ENCODE data around the gene FOXN3. TPM values are rescaled to one million over a fixed set of nuclear protein-coding genes. Genes with fewer than 3 reads are reported as not detected.
A peak's percentile ranks its signal among the peaks of the same experiment; 100 is the strongest.

FOXN3 gene
- total and polyA plus RNA-seq, 10 of the 15 experiments (the other 5 are each of a cell fraction or from before 2014, with no cell fraction given) = 4.5 to 68.9 (median 29.7) TPM

DNA sequence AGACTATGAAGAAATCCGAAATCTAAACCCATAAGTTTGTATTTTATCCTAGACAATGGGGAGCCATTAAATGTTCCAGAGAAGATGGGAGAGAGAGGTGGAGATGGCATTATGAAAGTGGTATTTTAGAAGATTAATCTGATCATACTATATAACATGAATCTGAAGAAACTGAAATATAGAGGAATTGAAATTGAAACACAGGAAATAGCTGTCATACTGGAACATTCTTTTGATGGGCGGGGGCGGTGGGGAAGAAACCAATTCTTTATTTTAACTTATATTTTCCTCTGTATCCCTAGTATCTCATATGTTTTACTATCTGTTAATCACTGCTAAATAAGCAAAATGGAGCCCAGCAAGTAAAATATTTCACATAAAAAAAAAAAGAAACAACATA is 27.0 kb upstream of the FOXN3 start (continued):
- TF ChIP-seq, protein P1, sequence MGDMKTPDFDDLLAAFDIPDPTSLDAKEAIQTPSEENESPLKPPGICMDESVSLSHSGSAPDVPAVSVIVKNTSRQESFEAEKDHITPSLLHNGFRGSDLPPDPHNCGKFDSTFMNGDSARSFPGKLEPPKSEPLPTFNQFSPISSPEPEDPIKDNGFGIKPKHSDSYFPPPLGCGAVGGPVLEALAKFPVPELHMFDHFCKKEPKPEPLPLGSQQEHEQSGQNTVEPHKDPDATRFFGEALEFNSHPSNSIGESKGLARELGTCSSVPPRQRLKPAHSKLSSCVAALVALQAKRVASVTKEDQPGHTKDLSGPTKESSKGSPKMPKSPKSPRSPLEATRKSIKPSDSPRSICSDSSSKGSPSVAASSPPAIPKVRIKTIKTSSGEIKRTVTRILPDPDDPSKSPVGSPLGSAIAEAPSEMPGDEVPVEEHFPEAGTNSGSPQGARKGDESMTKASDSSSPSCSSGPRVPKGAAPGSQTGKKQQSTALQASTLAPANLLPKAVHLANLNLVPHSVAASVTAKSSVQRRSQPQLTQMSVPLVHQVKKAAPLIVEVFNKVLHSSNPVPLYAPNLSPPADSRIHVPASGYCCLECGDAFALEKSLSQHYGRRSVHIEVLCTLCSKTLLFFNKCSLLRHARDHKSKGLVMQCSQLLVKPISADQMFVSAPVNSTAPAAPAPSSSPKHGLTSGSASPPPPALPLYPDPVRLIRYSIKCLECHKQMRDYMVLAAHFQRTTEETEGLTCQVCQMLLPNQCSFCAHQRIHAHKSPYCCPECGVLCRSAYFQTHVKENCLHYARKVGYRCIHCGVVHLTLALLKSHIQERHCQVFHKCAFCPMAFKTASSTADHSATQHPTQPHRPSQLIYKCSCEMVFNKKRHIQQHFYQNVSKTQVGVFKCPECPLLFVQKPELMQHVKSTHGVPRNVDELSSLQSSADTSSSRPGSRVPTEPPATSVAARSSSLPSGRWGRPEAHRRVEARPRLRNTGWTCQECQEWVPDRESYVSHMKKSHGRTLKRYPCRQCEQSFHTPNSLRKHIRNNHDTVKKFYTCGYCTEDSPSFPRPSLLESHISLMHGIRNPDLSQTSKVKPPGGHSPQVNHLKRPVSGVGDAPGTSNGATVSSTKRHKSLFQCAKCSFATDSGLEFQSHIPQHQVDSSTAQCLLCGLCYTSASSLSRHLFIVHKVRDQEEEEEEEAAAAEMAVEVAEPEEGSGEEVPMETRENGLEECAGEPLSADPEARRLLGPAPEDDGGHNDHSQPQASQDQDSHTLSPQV (IDR thresholded peaks at IDR 0.05) = no peak
- TF ChIP-seq HDGF (IDR thresholded peaks at IDR 0.05) = no peak
- no peak for TF ChIP-seq TCF7 (IDR thresholded peaks at IDR 0.05; ENCODE audit: borderline replicate concordance)
- TF ChIP-seq RELA (IDR thresholded peaks at IDR 0.05; ENCODE audit: borderline replicate concordance, partially characterized antibody) = no peak
- TF ChIP-seq ATF7 (IDR thresholded peaks at IDR 0.05; ENCODE audit: low read depth) = peak; percentile 33; the same call in 1 of the 2 replicates
- TF ChIP-seq CHD4 (IDR thresholded peaks at IDR 0.05) = no peak
- no peak for TF ChIP-seq CHD1 (IDR thresholded peaks at IDR 0.05; ENCODE audit: low read depth, low read length)
- no peak for TF ChIP-seq NBN (IDR thresholded peaks at IDR 0.05)
- no peak for TF ChIP-seq RAD51 (IDR thresholded peaks at IDR 0.05)
- no peak for TF ChIP-seq SIN3A (IDR thresholded peaks at IDR 0.05; ENCODE audit: low read depth, low read length)
- TF ChIP-seq MYB (IDR thresholded peaks at IDR 0.05; ENCODE audit: borderline replicate concordance, low read depth, low read length) = no peak
- TF ChIP-seq SUPT20H (IDR thresholded peaks at IDR 0.05; ENCODE audit: borderline replicate concordance, control insufficient read depth, low read depth, low read length) = no peak
- TF ChIP-seq, protein P2, sequence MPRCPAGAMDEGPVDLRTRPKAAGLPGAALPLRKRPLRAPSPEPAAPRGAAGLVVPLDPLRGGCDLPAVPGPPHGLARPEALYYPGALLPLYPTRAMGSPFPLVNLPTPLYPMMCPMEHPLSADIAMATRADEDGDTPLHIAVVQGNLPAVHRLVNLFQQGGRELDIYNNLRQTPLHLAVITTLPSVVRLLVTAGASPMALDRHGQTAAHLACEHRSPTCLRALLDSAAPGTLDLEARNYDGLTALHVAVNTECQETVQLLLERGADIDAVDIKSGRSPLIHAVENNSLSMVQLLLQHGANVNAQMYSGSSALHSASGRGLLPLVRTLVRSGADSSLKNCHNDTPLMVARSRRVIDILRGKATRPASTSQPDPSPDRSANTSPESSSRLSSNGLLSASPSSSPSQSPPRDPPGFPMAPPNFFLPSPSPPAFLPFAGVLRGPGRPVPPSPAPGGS (IDR thresholded peaks at IDR 0.05; ENCODE audit: borderline replicate concordance, insufficient read depth, low read depth, low read length, poor library complexity, severe bottlenecking) = peak; percentile 22
- peak; percentile 77 for TF ChIP-seq JUNB (IDR thresholded peaks at IDR 0.05)
- TF ChIP-seq, protein P3, sequence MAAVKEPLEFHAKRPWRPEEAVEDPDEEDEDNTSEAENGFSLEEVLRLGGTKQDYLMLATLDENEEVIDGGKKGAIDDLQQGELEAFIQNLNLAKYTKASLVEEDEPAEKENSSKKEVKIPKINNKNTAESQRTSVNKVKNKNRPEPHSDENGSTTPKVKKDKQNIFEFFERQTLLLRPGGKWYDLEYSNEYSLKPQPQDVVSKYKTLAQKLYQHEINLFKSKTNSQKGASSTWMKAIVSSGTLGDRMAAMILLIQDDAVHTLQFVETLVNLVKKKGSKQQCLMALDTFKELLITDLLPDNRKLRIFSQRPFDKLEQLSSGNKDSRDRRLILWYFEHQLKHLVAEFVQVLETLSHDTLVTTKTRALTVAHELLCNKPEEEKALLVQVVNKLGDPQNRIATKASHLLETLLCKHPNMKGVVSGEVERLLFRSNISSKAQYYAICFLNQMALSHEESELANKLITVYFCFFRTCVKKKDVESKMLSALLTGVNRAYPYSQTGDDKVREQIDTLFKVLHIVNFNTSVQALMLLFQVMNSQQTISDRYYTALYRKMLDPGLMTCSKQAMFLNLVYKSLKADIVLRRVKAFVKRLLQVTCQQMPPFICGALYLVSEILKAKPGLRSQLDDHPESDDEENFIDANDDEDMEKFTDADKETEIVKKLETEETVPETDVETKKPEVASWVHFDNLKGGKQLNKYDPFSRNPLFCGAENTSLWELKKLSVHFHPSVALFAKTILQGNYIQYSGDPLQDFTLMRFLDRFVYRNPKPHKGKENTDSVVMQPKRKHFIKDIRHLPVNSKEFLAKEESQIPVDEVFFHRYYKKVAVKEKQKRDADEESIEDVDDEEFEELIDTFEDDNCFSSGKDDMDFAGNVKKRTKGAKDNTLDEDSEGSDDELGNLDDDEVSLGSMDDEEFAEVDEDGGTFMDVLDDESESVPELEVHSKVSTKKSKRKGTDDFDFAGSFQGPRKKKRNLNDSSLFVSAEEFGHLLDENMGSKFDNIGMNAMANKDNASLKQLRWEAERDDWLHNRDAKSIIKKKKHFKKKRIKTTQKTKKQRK (IDR thresholded peaks at IDR 0.05; ENCODE audit: low read depth, low read length) = no peak
- no peak for TF ChIP-seq BHLHE40 (IDR thresholded peaks at IDR 0.05; ENCODE audit: borderline replicate concordance in 1 of 2, low read depth in 2 of 2, low read length in 1 of 2)
- no peak for TF ChIP-seq KLF5 (IDR thresholded peaks at IDR 0.05; ENCODE audit: partially characterized antibody)
- no peak for TF ChIP-seq EZH2 (IDR thresholded peaks at IDR 0.05; ENCODE audit: borderline replicate concordance, control insufficient read depth, low read depth, low read length)
- TF ChIP-seq, protein P4, sequence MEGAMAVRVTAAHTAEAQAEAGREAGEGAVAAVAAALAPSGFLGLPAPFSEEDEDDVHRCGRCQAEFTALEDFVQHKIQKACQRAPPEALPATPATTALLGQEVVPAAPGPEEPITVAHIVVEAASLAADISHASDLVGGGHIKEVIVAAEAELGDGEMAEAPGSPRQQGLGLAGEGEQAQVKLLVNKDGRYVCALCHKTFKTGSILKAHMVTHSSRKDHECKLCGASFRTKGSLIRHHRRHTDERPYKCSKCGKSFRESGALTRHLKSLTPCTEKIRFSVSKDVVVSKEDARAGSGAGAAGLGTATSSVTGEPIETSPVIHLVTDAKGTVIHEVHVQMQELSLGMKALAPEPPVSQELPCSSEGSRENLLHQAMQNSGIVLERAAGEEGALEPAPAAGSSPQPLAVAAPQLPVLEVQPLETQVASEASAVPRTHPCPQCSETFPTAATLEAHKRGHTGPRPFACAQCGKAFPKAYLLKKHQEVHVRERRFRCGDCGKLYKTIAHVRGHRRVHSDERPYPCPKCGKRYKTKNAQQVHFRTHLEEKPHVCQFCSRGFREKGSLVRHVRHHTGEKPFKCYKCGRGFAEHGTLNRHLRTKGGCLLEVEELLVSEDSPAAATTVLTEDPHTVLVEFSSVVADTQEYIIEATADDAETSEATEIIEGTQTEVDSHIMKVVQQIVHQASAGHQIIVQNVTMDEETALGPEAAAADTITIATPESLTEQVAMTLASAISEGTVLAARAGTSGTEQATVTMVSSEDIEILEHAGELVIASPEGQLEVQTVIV (IDR thresholded peaks at IDR 0.05; ENCODE audit: borderline replicate concordance, partially characterized antibody) = no peak
- no peak; the same call in 1 of the 2 replicates for TF ChIP-seq BMI1 (IDR thresholded peaks at IDR 0.05; ENCODE audit: borderline replicate concordance)
